GM19043 (cell line): ENCODE data around the gene RPL13.
"Not testable (repeated sequence)": the region's sequence is repeated elsewhere in the genome, so short reads cannot be mapped to it uniquely, and the experiment has no call there.

Experiments used
- ATAC-seq: cut with Tn5 transposase; IDR thresholded peaks from one replicate; pipeline ENCODE4 v1.9.1; 2021; ENCODE audit warnings: low read depth; ENCODE audit not compliant: unreplicated experiment

The RPL13 gene

GRCh38 chr16:89575247-89576152, 15.0 kb downstream of the RPL13 start, which contains the start of gene CPNE7:
Gene CPNE7, plus strand, starts transcription at chr16:89575758. Its CDS starts 140 bp downstream, at chr16:89575898.
- no peak for ATAC-seq

- ATAC-seq, result no peak
Measured at GRCh38 chr16:89576153-89577054, 15.9 kb downstream of the RPL13 start.

- ATAC-seq, result no peak
Measured at GRCh38 chr16:89577055-89577759, 16.7 kb downstream of the RPL13 start.

GRCh38 chr16:89579351-89579750, 18.9 kb downstream of the RPL13 start:
- ATAC-seq, result no peak

- no peak for ATAC-seq
Measured at GRCh38 chr16:89581045-89581695, 20.7 kb downstream of the RPL13 start.

GRCh38 chr16:89581861-89582563, 21.5 kb downstream of the RPL13 start:
- ATAC-seq, result no peak

GRCh38 chr16:89582614-89583196, 22.2 kb downstream of the RPL13 start:
- no peak for ATAC-seq

- no peak for ATAC-seq
Measured at GRCh38 chr16:89583197-89583894, 22.9 kb downstream of the RPL13 start.

GRCh38 chr16:89583895-89584644, 23.6 kb downstream of the RPL13 start:
- ATAC-seq, result no peak

- no peak for ATAC-seq
Measured at GRCh38 chr16:89584768-89585549, 24.5 kb downstream of the RPL13 start.

GRCh38 chr16:89586218-89586617, 25.7 kb downstream of the RPL13 start:
- ATAC-seq, result no peak

- ATAC-seq, result no peak
Measured at GRCh38 chr16:89586853-89587252, 26.4 kb downstream of the RPL13 start.

- ATAC-seq, result not testable (repeated sequence)
Measured at GRCh38 chr16:89587676-89588075, 27.2 kb downstream of the RPL13 start.

GRCh38 chr16:89588413-89589109, 28.1 kb downstream of the RPL13 start:
- no peak for ATAC-seq

- ATAC-seq, result no peak
Measured at GRCh38 chr16:89589241-89589926, 28.9 kb downstream of the RPL13 start.

GRCh38 chr16:89593841-89594240, 33.4 kb downstream of the RPL13 start:
- no peak for ATAC-seq
